ENCODE data around the gene KDM4F.

The KDM4F gene

DNA sequence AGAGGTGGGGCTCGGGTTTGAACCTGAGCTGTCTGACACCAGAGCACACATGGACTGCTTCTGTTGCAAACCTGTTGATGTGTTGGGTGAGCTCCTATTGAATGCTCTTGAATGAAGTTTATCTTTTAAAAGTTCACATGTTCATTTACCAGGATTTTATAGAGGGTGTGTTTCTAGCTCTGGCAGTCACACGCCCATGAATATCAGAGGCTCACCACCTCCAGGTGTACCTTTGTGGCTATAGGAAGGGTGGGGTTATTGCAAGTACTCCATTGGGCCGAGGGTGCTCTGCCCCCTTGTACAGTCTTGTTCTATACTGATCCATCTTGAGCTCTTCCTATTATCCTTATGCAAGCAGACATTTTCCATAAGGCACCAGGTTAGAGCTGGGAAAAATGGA, 49.6 kb downstream of the KDM4F start (continued):
- TF ChIP-seq, protein P1, sequence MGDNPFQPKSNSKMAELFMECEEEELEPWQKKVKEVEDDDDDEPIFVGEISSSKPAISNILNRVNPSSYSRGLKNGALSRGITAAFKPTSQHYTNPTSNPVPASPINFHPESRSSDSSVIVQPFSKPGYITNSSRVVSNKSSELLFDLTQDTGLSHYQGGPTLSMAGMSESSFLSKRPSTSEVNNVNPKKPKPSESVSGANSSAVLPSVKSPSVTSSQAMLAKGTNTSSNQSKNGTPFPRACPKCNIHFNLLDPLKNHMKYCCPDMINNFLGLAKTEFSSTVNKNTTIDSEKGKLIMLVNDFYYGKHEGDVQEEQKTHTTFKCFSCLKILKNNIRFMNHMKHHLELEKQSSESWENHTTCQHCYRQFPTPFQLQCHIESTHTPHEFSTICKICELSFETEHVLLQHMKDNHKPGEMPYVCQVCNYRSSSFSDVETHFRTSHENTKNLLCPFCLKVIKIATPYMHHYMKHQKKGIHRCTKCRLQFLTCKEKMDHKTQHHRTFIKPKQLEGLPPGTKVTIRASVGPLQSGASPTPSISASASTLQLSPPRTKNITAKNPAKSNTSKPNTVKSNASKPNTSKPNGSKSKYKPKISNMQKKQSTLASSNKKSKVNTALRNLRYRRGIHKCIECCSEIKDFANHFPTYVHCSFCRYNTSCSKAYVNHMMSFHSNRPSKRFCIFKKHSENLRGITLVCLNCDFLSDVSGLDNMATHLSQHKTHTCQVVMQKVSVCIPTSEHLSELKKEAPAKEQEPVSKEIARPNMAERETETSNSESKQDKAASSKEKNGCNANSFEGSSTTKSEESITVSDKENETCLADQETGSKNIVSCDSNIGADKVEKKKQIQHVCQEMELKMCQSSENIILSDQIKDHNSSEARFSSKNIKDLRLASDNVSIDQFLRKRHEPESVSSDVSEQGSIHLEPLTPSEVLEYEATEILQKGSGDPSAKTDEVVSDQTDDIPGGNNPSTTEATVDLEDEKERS (tag by site-specific recombination; IDR thresholded peaks at IDR 0.05) = no peak
- TF ChIP-seq ZNF221 (tag by site-specific recombination; IDR thresholded peaks at IDR 0.05; ENCODE audit: borderline replicate concordance) (no peak), ZNF792 (tag by site-specific recombination; IDR thresholded peaks at IDR 0.05) (no peak)

DNA sequence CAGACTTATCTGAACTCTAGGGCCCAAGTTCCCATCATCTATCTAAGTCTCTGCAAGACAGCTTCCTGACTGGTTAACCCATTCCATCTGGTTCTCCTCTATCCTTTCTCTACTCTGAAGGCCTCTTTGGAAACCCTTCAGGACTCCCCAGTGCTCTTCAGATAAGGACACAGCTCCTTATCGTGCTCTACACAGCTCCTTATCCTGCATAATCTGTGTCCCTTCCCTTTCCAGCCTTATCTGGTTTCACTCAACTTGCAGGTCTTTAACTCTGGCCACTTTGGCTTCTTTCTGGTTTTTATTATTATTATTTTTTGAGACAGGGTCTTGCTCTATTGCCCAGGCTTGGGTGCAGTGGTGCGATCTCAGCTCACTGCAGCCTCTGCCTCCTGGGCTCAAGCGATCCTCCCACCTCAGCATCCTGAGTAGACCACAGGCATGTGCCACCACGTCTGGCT, 51.0 kb downstream of the KDM4F start:
- TF ChIP-seq ZNF654 (tag by site-specific recombination; IDR thresholded peaks at IDR 0.05; ENCODE audit: low read depth) (no peak), ZNF585B (tag by site-specific recombination; IDR thresholded peaks at IDR 0.05) (no peak), ZNF175 (tag by site-specific recombination; IDR thresholded peaks at IDR 0.05) (no peak), ZNF121 (tag by site-specific recombination; IDR thresholded peaks at IDR 0.05) (0 out of 2 replicates have a peak, but pooled peaks have one; percentile 22)
- Histone ChIP-seq H3K4me1 (ENCODE audit: control insufficient read depth, insufficient read depth, low read length) (no peaks in the 10 kb centered on the region), H3K36me3 (ENCODE audit: control insufficient read depth in 2 of 2, insufficient read depth in 1 of 2, low read length in 2 of 2) (no peaks in the 10 kb centered on the region), H3K4me3 (ENCODE audit: low read depth, low read length) (no peak overlapping the region), H3K9me3 (ENCODE audit: control insufficient read depth, insufficient read depth, low read depth, low read length) (no peaks in the 10 kb centered on the region), H3K27ac (ENCODE audit: extremely low read depth, low read depth, low read length) (no peak overlapping the region)
- ChIA-PET CTCF (interaction anchor here (2.0 kb wide), 1 partner anchor 8 kb away, joined by 6 read pairs; no protein-coding TSS in a partner anchor), POLR2A (interaction anchor here (1.3 kb wide), 1 partner anchor 10 kb away, joined by 4 read pairs; no protein-coding TSS in a partner anchor)
